Measurements from ENCODE around the gene PI4K2B.
A peak's percentile ranks its signal among the peaks of the same experiment; 100 is the strongest.
"Not testable (repeated sequence)": the region's sequence is repeated elsewhere in the genome, so short reads cannot be mapped to it uniquely, and the experiment has no call there.

Gene PI4K2B

DNA sequence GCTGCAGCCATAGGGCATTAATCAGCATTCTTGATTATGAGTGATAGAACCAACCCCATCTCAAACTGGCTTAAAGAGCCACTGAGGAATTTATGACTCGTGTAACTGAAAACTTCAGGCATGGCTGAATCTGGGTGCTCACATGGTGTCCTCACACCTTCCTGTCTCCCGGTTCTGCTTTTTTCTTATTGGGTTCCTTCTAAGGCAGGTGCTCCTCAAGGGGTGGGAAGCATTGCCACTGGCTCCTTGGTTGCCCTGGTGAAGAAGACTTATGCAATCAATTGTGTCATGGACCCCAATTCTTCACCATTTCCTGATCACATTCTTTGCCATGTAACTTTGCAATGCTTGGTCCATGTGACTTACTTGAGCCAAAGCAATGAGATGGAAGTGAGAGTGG lies 74.5 kb downstream of the PI4K2B start:
- no peak for DNase-seq

DNA sequence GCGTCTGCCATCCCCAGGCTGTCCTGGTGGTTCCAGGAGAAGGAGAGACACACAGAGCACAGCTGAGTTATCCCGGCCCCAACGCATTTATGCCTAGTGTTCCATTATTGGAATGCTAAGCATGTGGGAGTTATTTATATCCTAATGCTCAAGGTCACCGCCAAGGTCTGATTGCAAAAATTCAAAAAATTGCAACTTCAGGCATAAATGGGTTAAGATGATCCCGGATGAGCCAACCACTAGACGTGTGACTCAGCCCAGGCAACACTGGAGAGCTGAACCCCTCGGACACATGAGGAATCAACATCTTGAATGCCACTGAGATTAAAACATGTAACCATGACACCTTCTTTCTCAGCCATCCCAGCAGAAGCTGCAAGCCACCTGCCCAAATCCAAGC lies 74.9 kb downstream of the PI4K2B start:
- DNase-seq, result no peak

DNA sequence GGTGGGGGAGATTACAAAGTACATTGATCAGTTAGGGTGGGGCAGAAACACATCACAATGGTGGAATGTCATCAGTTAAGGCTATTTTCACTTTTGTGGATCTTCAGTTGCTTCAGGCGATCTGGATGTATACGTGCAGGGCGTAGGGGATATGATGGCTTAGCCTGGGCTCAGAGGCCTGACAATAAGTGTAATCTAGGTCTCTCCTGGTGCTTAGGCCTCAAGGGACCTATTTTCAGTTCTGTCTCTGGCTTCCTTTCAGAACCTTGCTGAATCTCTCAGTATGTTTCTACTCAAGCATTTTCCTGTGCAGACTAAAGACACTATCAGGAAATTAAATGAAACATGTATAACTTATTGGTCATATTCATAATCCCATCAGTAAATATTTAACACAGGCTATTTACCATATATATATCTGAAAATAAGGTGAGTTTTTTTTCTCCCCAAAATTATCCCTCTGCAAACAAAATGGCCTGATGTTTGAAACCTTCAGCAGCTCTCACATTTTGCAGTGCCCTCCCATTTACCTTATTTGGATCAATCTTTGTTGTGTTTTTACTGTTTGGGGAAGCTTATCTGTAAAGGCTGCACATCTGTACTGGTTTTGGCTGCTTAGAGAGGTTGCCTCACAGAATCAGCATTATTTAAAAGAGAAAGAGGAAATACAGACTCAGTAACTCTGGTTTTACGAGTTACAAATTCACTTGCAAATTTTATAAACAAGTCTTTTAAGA lies 76.4 kb downstream of the PI4K2B start:
- no peak for DNase-seq

DNA sequence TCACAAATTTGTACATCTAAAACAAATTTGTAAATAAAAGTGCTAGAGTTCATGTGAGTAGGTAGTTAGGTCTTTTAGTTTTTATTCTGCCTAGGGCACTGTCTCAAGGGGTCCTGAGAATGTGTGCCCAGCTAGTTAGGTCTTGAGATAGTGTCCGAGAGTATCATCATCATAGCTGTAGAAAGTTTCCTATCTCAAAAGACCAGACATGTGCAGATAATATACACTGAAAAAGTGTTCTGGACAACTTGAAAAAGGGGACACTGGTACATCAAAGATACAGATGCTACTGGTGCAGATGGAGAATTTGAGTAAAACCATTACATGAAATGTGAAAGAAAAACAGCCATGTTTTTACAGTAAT lies 77.0 kb downstream of the PI4K2B start:
- DNase-seq, result no peak

DNA sequence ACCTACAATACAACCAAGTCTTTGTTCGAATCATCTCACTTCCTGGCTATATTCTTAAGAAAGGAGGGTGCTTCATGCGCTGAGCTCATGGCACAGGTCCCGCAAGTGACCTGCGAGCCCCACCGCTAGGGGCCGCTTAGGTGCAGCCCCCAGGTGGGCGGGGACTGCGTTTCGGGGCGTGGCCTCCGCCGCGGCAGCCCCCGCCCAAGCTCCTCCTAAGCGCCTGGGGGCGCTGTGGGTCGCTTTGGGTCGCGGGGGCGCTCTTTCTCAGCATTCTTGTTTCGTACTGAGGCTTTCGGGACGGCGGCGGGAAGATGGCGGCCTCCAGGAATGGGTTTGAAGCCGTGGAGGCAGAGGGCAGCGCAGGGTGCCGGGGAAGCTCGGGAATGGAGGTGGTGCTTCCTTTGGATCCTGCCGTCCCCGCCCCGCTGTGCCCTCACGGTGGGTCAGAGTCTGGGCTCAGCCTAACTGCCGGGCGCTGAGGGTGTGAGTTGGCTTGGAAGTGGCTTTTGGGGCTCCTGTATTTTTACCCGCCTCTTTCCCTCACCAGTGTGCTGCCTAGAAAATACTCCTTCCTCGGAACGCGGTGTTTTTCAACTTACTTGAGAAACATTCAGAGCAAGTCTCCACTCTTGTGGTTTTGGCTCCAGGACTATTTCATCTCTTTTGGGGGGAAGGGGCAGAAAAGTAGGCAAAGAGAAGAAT lies 78.8 kb downstream of the PI4K2B start, which contains the start of gene ZCCHC4:
TSS of gene ZCCHC4 (plus strand) at position 279 of the 705 bp plus-strand sequence. CDS start at position 315, 36 bp downstream.
- peak; percentile 97 for DNase-seq

DNA sequence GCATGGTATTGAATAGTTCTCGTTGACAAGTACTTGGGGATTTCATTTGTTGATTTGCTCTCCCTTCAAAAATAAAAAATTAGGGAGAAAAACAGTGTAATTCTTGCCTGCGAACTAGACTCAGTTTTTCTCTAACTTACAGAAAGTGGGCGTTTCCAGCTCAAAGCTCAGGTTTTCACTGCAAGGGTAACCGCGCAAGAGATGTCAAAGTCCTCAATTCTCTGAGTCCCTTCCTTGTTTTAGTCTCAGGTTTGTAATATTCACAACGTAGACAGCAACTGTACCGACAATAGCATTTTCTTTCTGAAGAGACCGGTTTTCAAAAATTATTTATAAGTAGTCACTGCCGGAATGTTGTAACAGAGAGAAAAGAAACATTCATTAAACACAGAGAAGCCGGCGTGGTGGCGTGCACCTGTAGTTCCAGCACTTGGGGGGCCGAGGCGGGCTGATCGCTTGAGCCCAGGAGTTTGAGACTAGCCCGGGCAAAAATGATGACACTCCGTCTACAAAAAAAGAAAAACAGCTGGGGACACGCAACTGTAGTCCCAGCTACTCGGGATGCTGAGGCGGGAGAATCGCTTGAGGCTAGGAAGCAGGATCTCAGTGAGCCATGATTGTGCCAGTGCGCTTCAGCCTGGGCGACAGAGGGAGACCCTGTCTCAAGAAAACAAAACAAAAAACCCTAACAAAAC lies 79.5 kb downstream of the PI4K2B start:
- DNase-seq, result peak; percentile 56

DNA sequence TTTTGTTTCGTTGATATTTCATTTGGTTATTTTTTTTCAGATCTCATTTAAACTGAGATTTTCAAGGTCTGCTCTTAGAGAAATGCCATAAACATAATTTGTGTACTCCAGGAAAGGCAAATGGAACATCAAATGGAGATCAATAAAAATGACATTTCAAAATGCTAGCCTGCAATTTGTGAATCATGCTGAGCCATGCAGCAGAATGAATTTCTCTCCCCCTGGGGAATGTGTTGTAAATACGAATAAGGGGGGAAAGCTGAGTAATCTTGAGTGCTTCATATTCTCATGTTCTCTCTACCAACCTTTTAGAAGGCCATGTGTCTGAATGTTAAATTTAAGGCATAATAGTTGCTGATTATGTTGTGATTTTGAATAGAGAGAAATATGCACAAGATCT lies 86.5 kb downstream of the PI4K2B start:
- DNase-seq, result no peak

DNA sequence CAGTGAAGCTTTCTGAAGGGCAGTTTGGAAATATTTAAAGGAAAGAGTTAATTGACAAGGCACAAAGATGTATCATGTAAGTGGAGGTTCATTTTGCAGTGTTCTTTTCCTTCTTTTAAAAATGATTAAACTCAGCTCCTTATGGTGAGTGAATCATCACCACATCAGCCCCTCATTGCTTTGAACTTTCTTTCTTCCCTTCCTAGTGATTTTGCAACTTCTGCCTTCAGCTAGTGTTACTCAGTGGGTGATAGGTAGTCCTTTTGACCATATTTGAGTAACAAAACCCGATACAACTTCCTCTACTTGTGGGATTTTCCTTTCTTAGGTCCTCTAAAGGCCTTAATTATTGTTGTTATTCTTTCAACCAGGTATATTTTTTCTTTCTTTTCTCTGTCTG lies 86.9 kb downstream of the PI4K2B start:
- no peak for DNase-seq

DNA sequence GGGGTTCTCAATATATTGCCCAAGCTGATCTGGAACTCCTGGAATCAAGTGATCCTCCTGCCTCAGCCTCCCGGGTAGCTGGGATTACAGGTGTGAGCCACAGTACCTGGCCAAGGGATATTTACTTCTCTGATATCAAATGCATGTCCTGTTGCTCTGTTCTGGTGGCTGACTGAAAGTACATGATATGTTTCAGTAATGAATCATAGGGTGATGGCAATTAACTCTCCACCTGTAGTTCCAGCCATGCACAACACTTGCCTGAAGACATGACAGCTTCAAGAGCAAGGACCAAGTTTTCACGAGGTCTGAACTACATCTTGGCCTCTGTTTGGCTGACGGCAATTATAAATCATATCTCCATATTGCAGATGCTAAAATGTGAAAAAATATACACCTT lies 87.9 kb downstream of the PI4K2B start:
- no peak for DNase-seq

DNA sequence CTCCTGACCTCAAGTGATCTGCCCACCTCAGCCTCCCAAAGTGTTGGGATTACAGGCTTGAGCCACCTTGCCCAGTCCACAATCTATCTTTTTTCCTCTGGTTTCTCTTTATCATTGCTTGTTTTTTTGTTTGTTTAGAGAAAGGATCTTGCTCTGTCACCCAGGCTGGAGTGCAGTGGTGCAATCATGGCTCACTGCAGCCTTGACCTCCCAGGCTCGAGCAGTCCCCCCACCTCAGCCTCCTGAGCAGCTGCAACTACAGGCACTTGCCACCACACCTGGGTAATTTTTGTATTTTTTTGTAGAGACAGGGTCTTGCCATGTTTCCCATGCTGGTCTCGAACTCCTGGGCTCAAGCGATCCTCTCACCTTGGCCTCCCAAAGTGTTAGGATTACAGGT lies 94.6 kb downstream of the PI4K2B start:
- not testable (repeated sequence) for DNase-seq
